ENCODE results near the gene MAPT.

The MAPT gene

GRCh38 chr17:46045639-46046038, 151.3 kb downstream of the MAPT start:
- ChIA-PET CTCF (no interaction called here), POLR2A (ENCODE audit: low non-redundant PET) (no interaction called here)
- TF ChIP-seq, protein P1, sequence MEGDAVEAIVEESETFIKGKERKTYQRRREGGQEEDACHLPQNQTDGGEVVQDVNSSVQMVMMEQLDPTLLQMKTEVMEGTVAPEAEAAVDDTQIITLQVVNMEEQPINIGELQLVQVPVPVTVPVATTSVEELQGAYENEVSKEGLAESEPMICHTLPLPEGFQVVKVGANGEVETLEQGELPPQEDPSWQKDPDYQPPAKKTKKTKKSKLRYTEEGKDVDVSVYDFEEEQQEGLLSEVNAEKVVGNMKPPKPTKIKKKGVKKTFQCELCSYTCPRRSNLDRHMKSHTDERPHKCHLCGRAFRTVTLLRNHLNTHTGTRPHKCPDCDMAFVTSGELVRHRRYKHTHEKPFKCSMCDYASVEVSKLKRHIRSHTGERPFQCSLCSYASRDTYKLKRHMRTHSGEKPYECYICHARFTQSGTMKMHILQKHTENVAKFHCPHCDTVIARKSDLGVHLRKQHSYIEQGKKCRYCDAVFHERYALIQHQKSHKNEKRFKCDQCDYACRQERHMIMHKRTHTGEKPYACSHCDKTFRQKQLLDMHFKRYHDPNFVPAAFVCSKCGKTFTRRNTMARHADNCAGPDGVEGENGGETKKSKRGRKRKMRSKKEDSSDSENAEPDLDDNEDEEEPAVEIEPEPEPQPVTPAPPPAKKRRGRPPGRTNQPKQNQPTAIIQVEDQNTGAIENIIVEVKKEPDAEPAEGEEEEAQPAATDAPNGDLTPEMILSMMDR (conservative IDR thresholded peaks at IDR 0.05; ENCODE audit: low read depth), result no peak
- DNase-seq (ENCODE audit: low spot score), result no peak
- no peak overlapping the region for H3K27ac ChIP-seq

- ChIA-PET CTCF (no interaction called here), POLR2A (ENCODE audit: low non-redundant PET) (no interaction called here)
- TF ChIP-seq, protein P1 (conservative IDR thresholded peaks at IDR 0.05; ENCODE audit: low read depth), result no peak
- H3K27ac ChIP-seq, result no peak overlapping the region
- DNase-seq (ENCODE audit: low spot score), result no peak
Observed at GRCh38 chr17:46046957-46047356, 152.6 kb downstream of the MAPT start.

DNA sequence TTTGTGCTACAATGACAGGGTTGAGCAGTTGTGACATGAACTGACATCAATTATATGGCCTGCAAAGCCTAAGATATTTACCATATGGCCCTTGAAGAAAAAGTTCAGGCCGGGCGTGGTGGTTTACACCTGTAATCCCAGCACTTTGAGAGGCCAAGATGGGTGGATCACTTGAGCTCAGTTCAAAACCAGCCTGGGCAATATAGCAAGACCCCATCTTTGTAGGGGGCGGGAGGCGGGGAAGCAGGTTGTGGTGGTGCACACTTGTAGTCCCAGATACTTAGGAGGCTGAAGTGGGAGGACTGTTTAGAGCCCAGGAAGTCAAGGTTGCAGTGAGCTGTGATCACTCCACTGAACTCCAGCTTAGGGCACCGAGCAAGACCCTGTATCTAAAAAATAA, 153.0 kb downstream of the MAPT start:
- POLR2A ChIA-PET (ENCODE audit: low non-redundant PET), result no interaction called here
- no peak for DNase-seq (ENCODE audit: low spot score)
- CTCF ChIA-PET, result no interaction called here

GRCh38 chr17:46047856-46048255, 153.5 kb downstream of the MAPT start:
- no peak overlapping the region for H3K27ac ChIP-seq
- TF ChIP-seq, protein P1 (conservative IDR thresholded peaks at IDR 0.05; ENCODE audit: low read depth), result no peak
- DNase-seq (ENCODE audit: low spot score), result no peak
- ChIA-PET CTCF (no interaction called here), POLR2A (ENCODE audit: low non-redundant PET) (no interaction called here)

More for the DNA sequence above, 153.0 kb downstream of the MAPT start:
- no peak overlapping the region for H3K27ac ChIP-seq
- TF ChIP-seq, protein P1 (conservative IDR thresholded peaks at IDR 0.05; ENCODE audit: low read depth), result no peak

DNA sequence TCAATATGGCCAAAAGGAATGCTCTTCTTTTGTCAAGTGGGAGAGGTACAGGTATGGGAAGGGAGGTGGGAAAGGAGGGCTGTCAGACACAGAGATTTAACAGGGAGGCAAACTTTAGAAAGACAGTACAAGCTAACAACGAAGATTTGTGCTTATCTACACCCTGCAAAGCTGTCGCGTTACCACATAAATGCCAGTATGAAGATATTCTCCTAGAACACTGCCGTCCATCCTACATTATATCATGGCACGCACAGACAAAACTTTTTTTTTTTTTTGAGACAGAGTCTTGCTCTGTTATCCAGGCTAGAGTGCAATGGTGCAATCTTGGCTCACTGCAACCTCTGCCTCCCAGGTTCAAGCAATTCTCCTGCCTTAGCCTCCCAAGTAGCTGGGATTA, 155.3 kb downstream of the MAPT start:
- CTCF ChIA-PET, result no interaction called here
- POLR2A ChIA-PET (ENCODE audit: low non-redundant PET), result no interaction called here
- TF ChIP-seq, protein P1 (conservative IDR thresholded peaks at IDR 0.05; ENCODE audit: low read depth), result no peak
- DNase-seq (ENCODE audit: low spot score), result no peak
- H3K27ac ChIP-seq, result no peak overlapping the region

DNA sequence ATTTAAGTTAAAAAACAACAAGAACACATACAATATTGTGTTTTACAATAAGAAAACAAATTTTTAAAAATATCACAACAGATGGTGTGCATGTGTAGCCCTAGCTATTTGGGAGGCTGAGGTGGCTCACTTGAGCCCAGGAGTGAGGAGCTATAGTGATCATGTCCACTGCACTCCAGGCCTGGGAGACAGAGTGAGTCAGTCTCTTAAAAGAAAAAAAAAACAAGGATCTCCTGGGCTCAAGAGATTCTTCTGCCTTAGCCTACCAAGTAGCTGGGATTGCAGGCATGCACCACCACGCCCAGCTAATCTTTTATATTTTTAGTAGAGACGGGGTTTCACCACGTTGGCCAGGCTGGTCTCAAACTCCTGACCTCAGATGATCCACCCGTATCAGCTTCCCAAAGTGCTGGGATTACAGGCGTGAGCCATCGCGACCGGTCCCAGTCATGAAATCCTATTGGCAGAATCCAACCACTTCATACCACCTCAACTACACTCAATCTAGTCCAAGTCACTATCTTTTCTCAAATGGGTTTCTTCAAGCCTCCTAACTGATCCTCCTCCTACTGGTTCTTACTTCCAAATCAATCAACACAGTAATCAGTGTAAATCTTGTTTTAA, 159.7 kb downstream of the MAPT start:
- ChIA-PET CTCF (interaction anchor here (0.6 kb wide), 1 partner anchor 266 kb away, joined by 3 read pairs; no protein-coding TSS in a partner anchor), POLR2A (ENCODE audit: low non-redundant PET) (no interaction called here)
- TF ChIP-seq, protein P1 (conservative IDR thresholded peaks at IDR 0.05; ENCODE audit: low read depth), result no peak
- H3K27ac ChIP-seq, result no peak overlapping the region
- DNase-seq (ENCODE audit: low spot score), result no peak
